ENCODE data around the gene NAT9. TPM values are rescaled to one million over a fixed set of nuclear protein-coding genes. Genes with fewer than 3 reads are reported as not detected.

Gene NAT9
- total RNA-seq, 1 experiment from 2014 or later: 63.5 TPM

DNA sequence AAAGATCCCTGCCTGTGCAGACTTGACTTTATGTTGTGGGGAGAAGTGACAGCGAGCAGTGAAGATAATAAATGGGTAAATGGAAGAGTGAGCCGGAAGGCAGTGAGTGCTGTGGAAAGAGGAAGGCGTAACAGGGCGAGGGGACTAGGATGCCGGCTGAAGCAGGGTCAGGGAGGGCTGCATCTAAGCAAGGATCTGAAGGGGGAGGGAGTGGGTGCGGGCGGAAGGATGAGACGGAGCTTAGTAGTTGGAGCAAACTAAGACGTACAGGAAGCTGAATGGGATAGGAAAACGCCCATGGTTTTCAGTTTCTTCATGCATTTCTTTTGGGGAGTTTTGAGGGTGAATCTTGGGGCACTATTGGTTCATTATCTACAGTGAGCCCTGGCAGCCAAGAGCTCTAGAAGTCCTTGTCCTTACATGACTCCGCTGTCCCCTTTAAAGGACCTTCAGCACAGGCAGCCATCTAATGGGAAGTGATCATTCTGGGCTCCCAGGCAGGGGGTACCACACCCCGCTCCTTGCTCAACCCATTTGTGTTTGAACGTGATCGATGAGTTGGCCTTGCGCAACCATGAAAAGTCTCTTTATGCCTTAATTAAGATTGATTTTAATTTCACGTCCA is 10.4 kb upstream of the NAT9 start:
- Mint-ChIP-seq H3K4me1 (peaks cover 20 to 22% of the 10 kb centered on the region in 2 experiments), H3K27ac (no peak overlapping the region; a peak in 1 of 7 replicates), H3K36me3 (ENCODE audit: insufficient read depth in 1 of 3, low read depth in 3 of 3) (peaks cover 0 to 36% (median 16%) of the 10 kb centered on the region in 3 experiments; a peak in 6 of 7 replicates), H3K4me3 (no peak overlapping the region), H3K9me3 (no peaks in the 10 kb centered on the region), H3K27me3 (ENCODE audit: low read depth) (no peaks in the 10 kb centered on the region)
- H4K20me1 ChIP-seq (ENCODE audit: control insufficient read depth, insufficient read depth, insufficient read length): no peaks in the 10 kb centered on the region
- peaks cover 3% of the 10 kb centered on the region; the same call in 1 of the 2 replicates for H3K4me1 ChIP-seq (ENCODE audit: insufficient read depth, low read length)
- H3K9ac ChIP-seq (ENCODE audit: extremely low read depth, insufficient read length, low read length): no peak overlapping the region
- no peaks in the 10 kb centered on the region for H3K27me3 ChIP-seq (ENCODE audit: insufficient read depth, low read length)
- no peak overlapping the region for H2AFZ ChIP-seq (ENCODE audit: low read length)
- no peak overlapping the region for H3K27ac ChIP-seq (ENCODE audit: insufficient read length, low read depth, low read length)
- no peaks in the 10 kb centered on the region for H3K79me1 ChIP-seq (ENCODE audit: insufficient read depth, low read depth, low read length, poor library complexity, severe bottlenecking)
- no peak overlapping the region for H2BK120ac ChIP-seq (ENCODE audit: low read depth, low read length, poor library complexity, severe bottlenecking)
- H2BK15ac ChIP-seq (ENCODE audit: low read depth, low read length): no peak overlapping the region
- no peak overlapping the region for H4K5ac ChIP-seq (ENCODE audit: insufficient read length, low read depth, low read length)
- TF ChIP-seq, protein P1, sequence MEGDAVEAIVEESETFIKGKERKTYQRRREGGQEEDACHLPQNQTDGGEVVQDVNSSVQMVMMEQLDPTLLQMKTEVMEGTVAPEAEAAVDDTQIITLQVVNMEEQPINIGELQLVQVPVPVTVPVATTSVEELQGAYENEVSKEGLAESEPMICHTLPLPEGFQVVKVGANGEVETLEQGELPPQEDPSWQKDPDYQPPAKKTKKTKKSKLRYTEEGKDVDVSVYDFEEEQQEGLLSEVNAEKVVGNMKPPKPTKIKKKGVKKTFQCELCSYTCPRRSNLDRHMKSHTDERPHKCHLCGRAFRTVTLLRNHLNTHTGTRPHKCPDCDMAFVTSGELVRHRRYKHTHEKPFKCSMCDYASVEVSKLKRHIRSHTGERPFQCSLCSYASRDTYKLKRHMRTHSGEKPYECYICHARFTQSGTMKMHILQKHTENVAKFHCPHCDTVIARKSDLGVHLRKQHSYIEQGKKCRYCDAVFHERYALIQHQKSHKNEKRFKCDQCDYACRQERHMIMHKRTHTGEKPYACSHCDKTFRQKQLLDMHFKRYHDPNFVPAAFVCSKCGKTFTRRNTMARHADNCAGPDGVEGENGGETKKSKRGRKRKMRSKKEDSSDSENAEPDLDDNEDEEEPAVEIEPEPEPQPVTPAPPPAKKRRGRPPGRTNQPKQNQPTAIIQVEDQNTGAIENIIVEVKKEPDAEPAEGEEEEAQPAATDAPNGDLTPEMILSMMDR (conservative IDR thresholded peaks at IDR 0.05): no peak
- H2BK20ac ChIP-seq (ENCODE audit: low read depth, low read length, poor library complexity, severe bottlenecking): no peak overlapping the region
- no peak for DNase-seq
- H3K9me3 ChIP-seq (ENCODE audit: control insufficient read depth, low read depth, low read length): no peaks in the 10 kb centered on the region
- H2BK12ac ChIP-seq (ENCODE audit: insufficient read length, low read depth, low read length): no peak overlapping the region
- no peak overlapping the region for H3K56ac ChIP-seq (ENCODE audit: insufficient read length, low read depth, low read length)
- H3T11ph ChIP-seq (ENCODE audit: low read length): no peak overlapping the region
- H3K79me2 ChIP-seq (ENCODE audit: insufficient read depth, low read length): no peaks in the 10 kb centered on the region
- H3K23ac ChIP-seq (ENCODE audit: insufficient read length, low read depth, low read length): no peak overlapping the region
- H2AK5ac ChIP-seq (ENCODE audit: insufficient read length, low read length): no peak overlapping the region
- H3K4me2 ChIP-seq (ENCODE audit: insufficient read depth, insufficient read length, low read length): no peak overlapping the region
- H3K14ac ChIP-seq (ENCODE audit: insufficient read depth, low read length): no peak overlapping the region
- no peaks in the 10 kb centered on the region for H3K23me2 ChIP-seq (ENCODE audit: insufficient read length, low read depth, low read length, poor library complexity, severe bottlenecking)
- no peak overlapping the region for H4K91ac ChIP-seq (ENCODE audit: insufficient read length, low read depth, low read length)
- no peak overlapping the region for H4K8ac ChIP-seq (replicated peaks; ENCODE audit: insufficient read length, low read depth, low read length)
- H3K18ac ChIP-seq (ENCODE audit: insufficient read length, low read depth, low read length): no peak overlapping the region
- WGBS (ENCODE audit: extremely low coverage, insufficient read length, low lambda C conversion rate): no CpG with 5 or more reads among the region's 16 CpGs
- H3K4ac ChIP-seq (ENCODE audit: low read depth, low read length): no peak overlapping the region
- no peak overlapping the region for H2BK5ac ChIP-seq (ENCODE audit: insufficient read length, low read length)
